ENCODE results near the gene SLC9A7. TPM values are rescaled to one million over a fixed set of nuclear protein-coding genes. Genes with fewer than 3 reads are reported as not detected.

Gene SLC9A7
- total RNA-seq, 1 donor from 2014 or later, result 8.2 TPM

- Histone ChIP-seq H3K4me3 (ENCODE audit: low read depth, low read length) (no peak overlapping the region), H3K36me3 (ENCODE audit: control insufficient read depth, insufficient read depth, low read length) (no peaks in the 10 kb centered on the region), H3K27me3 (ENCODE audit: control insufficient read depth, insufficient read depth, low read length) (no peaks in the 10 kb centered on the region)
- TF ChIP-seq CTCF (IDR thresholded peaks at IDR 0.05; ENCODE audit: insufficient read depth, low read length, severe bottlenecking), result no peak
- FAIRE-seq (no peak), DNase-seq (ENCODE audit: low read depth) (no peak)
Observed at GRCh38 chrX:46579250-46579649, 179.7 kb downstream of the SLC9A7 start.

- H3K36me3 ChIP-seq (ENCODE audit: control insufficient read depth, insufficient read depth, low read length), result no peaks in the 10 kb centered on the region
- TF ChIP-seq CTCF (IDR thresholded peaks at IDR 0.05; ENCODE audit: insufficient read depth, low read length, severe bottlenecking), result no peak
- no peaks in the 10 kb centered on the region for H3K27me3 ChIP-seq (ENCODE audit: control insufficient read depth, insufficient read depth, low read length)
- FAIRE-seq, result no peak
- DNase-seq (ENCODE audit: low read depth), result peak; percentile 58
- no peak overlapping the region for H3K4me3 ChIP-seq (ENCODE audit: low read depth, low read length)
Observed at GRCh38 chrX:46577221-46578005, 181.5 kb downstream of the SLC9A7 start.

- TF ChIP-seq CTCF (IDR thresholded peaks at IDR 0.05; ENCODE audit: insufficient read depth, low read length, severe bottlenecking), result no peak
- Histone ChIP-seq H3K27me3 (ENCODE audit: control insufficient read depth, insufficient read depth, low read length) (no peaks in the 10 kb centered on the region), H3K4me3 (ENCODE audit: low read depth, low read length) (no peak overlapping the region), H3K36me3 (ENCODE audit: control insufficient read depth, insufficient read depth, low read length) (no peaks in the 10 kb centered on the region)
- DNase-seq (ENCODE audit: low read depth) (no peak), FAIRE-seq (no peak)
Observed at GRCh38 chrX:46576458-46576857, 182.5 kb downstream of the SLC9A7 start.

DNA sequence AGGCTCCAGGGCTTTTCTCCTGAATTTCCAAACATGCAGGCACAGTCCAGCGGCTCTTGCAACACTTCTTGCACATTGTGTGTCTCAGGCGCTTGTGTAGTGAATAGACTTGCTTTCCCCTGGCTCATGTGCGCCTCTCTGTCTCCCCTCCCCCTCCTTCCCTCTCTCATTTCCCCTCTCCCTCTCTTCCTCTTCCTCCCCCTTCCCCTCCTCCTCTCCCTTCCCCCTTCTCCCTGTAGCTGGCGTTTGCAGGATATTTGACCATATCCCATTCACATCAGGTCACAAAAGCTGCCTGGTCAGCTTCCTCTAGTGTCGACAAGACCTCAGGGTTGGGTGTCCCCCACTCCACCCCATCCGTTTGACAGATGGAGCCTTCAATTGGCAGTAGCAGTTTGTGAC, 182.9 kb downstream of the SLC9A7 start:
- TF ChIP-seq CTCF (IDR thresholded peaks at IDR 0.05; ENCODE audit: insufficient read depth, low read length, severe bottlenecking), result no peak
- Histone ChIP-seq H3K36me3 (ENCODE audit: control insufficient read depth, insufficient read depth, low read length) (no peaks in the 10 kb centered on the region), H3K4me3 (ENCODE audit: low read depth, low read length) (no peak overlapping the region), H3K27me3 (ENCODE audit: control insufficient read depth, insufficient read depth, low read length) (no peaks in the 10 kb centered on the region)
- FAIRE-seq, result no peak
- DNase-seq (ENCODE audit: low read depth), result no peak

DNA sequence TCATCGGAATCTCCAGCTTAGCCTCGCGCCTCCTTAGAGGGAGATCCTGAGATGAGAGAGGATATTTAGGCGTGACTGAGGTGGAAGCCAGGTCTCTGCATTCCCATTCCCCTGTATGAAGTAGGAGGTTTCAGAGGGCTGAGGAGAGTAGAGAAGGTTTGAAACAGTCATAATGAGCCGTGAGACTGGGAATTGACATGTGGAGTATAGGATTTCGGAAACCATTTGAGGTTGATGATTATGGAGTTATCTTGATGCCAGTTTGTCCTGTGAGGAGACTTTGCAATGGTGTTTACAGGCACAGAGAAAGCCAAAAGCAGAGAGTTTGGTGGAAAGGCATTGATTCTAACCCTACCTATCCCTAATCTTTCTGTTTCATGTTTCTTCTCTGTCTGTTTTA, 183.3 kb downstream of the SLC9A7 start:
- Histone ChIP-seq H3K36me3 (ENCODE audit: control insufficient read depth, insufficient read depth, low read length) (no peaks in the 10 kb centered on the region), H3K27me3 (ENCODE audit: control insufficient read depth, insufficient read depth, low read length) (no peaks in the 10 kb centered on the region), H3K4me3 (ENCODE audit: low read depth, low read length) (no peak overlapping the region)
- DNase-seq (ENCODE audit: low read depth) (no peak), FAIRE-seq (no peak)
- TF ChIP-seq CTCF (IDR thresholded peaks at IDR 0.05; ENCODE audit: insufficient read depth, low read length, severe bottlenecking), result no peak

Measured in bronchial epithelial cell (primary cell).